ENCODE data around the gene SLC4A5. TPM values are rescaled to one million over a fixed set of nuclear protein-coding genes. Genes with fewer than 3 reads are reported as not detected.
A peak's percentile ranks its signal among the peaks of the same experiment; 100 is the strongest.
"Not testable (repeated sequence)": the region's sequence is repeated elsewhere in the genome, so short reads cannot be mapped to it uniquely, and the experiment has no call there.

SLC4A5 gene
- total and polyA plus RNA-seq, 2 of the 8 experiments (the other 6 are each of a cell fraction or from before 2014, with no cell fraction given), result 0.42 to 0.52 TPM

- H3K23me2 ChIP-seq (ENCODE audit: low read depth, low read length); H2BK20ac ChIP-seq (ENCODE audit: low read length); H4K91ac ChIP-seq (replicated peaks; ENCODE audit: insufficient read length, low read length); H3K27me3 ChIP-seq (replicated peaks in 1 of 4; ENCODE audit: control insufficient read depth in 3 of 4, extremely low read depth in 1 of 4, insufficient read depth in 3 of 4, low read length in 3 of 4); H2AK5ac ChIP-seq (ENCODE audit: low read depth, low read length); H4K5ac ChIP-seq (ENCODE audit: insufficient read length, low read depth, low read length); H4K8ac ChIP-seq (ENCODE audit: extremely low read depth, insufficient read depth, low read length); H3K9ac ChIP-seq (replicated peaks in 1 of 4; ENCODE audit: extremely low read depth in 1 of 4, low read depth in 3 of 4, low read length in 3 of 4); H3K79me1 ChIP-seq (ENCODE audit: low read depth, low read length); H3K18ac ChIP-seq (ENCODE audit: extremely low read depth, low read length); FAIRE-seq; H3K4me2 ChIP-seq (ENCODE audit: insufficient read depth in 1 of 2, low read depth in 2 of 2, low read length in 2 of 2); H2BK5ac ChIP-seq (ENCODE audit: low read depth, low read length); H2BK15ac ChIP-seq (ENCODE audit: low read length); H3K4me1 ChIP-seq (replicated peaks in 1 of 4; ENCODE audit: control insufficient read depth in 3 of 4, insufficient read depth in 4 of 4, low read length in 3 of 4); H2BK120ac ChIP-seq (replicated peaks; ENCODE audit: low read depth, low read length); H3K27ac ChIP-seq (ENCODE audit: low read depth, low read length); H3K79me2 ChIP-seq (ENCODE audit: control insufficient read depth in 1 of 2, insufficient read depth in 2 of 2, low read length in 2 of 2); H3K23ac ChIP-seq (ENCODE audit: insufficient read length); H2AFZ ChIP-seq (ENCODE audit: low read length); H3K9me3 ChIP-seq (ENCODE audit: insufficient read depth in 2 of 2, low read depth in 1 of 2, low read length in 1 of 2); H4K20me1 ChIP-seq (replicated peaks in 1 of 2; ENCODE audit: control insufficient read depth in 1 of 2, insufficient read depth in 2 of 2, low read length in 2 of 2); H3K14ac ChIP-seq (ENCODE audit: insufficient read length); H3K56ac ChIP-seq (replicated peaks; ENCODE audit: insufficient read length, low read depth, low read length); H3K4me3 ChIP-seq (ENCODE audit: extremely low read depth in 1 of 4, insufficient read depth in 2 of 4, low read depth in 3 of 4, low read length in 4 of 4); H3K4ac ChIP-seq (replicated peaks; ENCODE audit: insufficient read length, low read depth, low read length); H2BK12ac ChIP-seq (ENCODE audit: low read depth, low read length): not testable (repeated sequence)
- WGBS, 2 experiments (ENCODE audit: extremely low coverage in 1 of 2, insufficient coverage in 1 of 2, insufficient read length in 1 of 2, insufficient replicate concordance in 2 of 2, low coverage in 1 of 2, low lambda C conversion rate in 2 of 2, missing lambda C conversion rate in 1 of 2), result 93% methylated on average over 6 of the region's 6 CpGs; no CpG with 5 or more reads in 1 of the 2 experiments
- CTCF ChIA-PET (ENCODE audit: partially characterized antibody), result interaction anchor here (1.1 to 2.3 kb wide), 4 partner anchors 9 to 65 kb away, joined by 3 to 10 read pairs (median 6); no protein-coding TSS in a partner anchor
- H3K36me3 ChIP-seq (ENCODE audit: control insufficient read depth in 2 of 4, insufficient read depth in 4 of 4, low read length in 3 of 4), result peaks cover 15 to 93% (median 55%) of the 10 kb centered on the region in 4 experiments
- peak in 1 of 2 experiments; percentile 29 for DNase-seq (ENCODE audit: low read depth in 1 of 2, low spot score in 2 of 2)
- POLR2A ChIA-PET (ENCODE audit: partially characterized antibody), result interaction anchor here (0.9 to 72.1 kb wide), 4 partner anchors 13 to 72 kb away, joined by 4 to 2699 read pairs (median 40); partner anchors contain the start of genes BOLA3, MOB1A and MTHFD2
- peak; percentile 54; the same call in 1 of the 2 replicates for TF ChIP-seq POLR2AphosphoS5 (IDR thresholded peaks at IDR 0.05; ENCODE audit: low read depth, low read length)
Measured at GRCh38 chr2:74215771-74216170, 127.4 kb downstream of the SLC4A5 start.

Data from H1 (cell line).